Uterus (tissue), 2 donors: ENCODE results near the gene ARHGAP8.

Experiments
- CTCF ChIP-seq, 4 experiments: fragments of 200-600 bp in 2 of 4; fragments of 450-650 bp in 2 of 4; sonication (generic) in 2 of 4; IDR thresholded peaks; one replicate each; pipeline ENCODE4 v1.5.1; 2016 to 2019; ENCODE audit warnings: antibody characterized with exemption in 4 of 4, mild to moderate bottlenecking in 2 of 4, moderate library complexity in 1 of 4
- POLR2A ChIP-seq, 2 donors: fragments of 450-650 bp; IDR thresholded peaks; one replicate each; pipeline ENCODE4 v1.6.1; 2016; ENCODE audit warnings: antibody characterized with exemption in 2 of 2, mild to moderate bottlenecking in 1 of 2, moderate library complexity in 1 of 2

- TF ChIP-seq CTCF (IDR thresholded peaks at IDR 0.05) (no peak), POLR2A (IDR thresholded peaks at IDR 0.05) (no peak)
Observed at GRCh38 chr22:44823396-44823795, 71.0 kb downstream of the ARHGAP8 start.
